Epithelial cell of esophagus (primary cell): ENCODE results near the gene INTS6L.

ENCODE experiments used
- DNase-seq: peaks from one replicate; pipeline ENCODE4 v3.0.0; 2010; ENCODE audit warnings: low read depth
- H3K4me3 ChIP-seq: 2 replicates; pipeline ENCODE4 v1.5.1; 2011; ENCODE audit warnings: mild to moderate bottlenecking, low read length, control low read depth
- CTCF ChIP-seq: IDR thresholded peaks from 2 replicates; pipeline ENCODE4 v1.5.1; 2011; ENCODE audit warnings: low read depth, mild to moderate bottlenecking, low read length, control low read depth, inconsistent platforms; ENCODE audit not compliant: insufficient read depth; ENCODE audit errors: missing control alignments

The INTS6L gene

GRCh38 chrX:135522878-135523693, 2.6 kb downstream of the INTS6L start:
- no peak overlapping the region for H3K4me3 ChIP-seq
- no peak for DNase-seq
- TF ChIP-seq CTCF: no peak

- no peak for TF ChIP-seq CTCF
- no peak overlapping the region for H3K4me3 ChIP-seq
- DNase-seq: no peak
These were observed 7.8 kb downstream of the INTS6L start for GRCh38 chrX:135528254-135528653.

GRCh38 chrX:135528756-135529155, 8.3 kb downstream of the INTS6L start:
- no peak for TF ChIP-seq CTCF
- H3K4me3 ChIP-seq: no peak overlapping the region
- peak; percentile 5 for DNase-seq

- H3K4me3 ChIP-seq: no peak overlapping the region
- no peak for DNase-seq
- no peak for TF ChIP-seq CTCF
These were observed 9.6 kb downstream of the INTS6L start for GRCh38 chrX:135530097-135530496.

- H3K4me3 ChIP-seq: no peak overlapping the region
- DNase-seq: peak; percentile 71
- TF ChIP-seq CTCF: no peak
These were observed 11.4 kb downstream of the INTS6L start for GRCh38 chrX:135531813-135532212.

GRCh38 chrX:135535077-135535940, 14.8 kb downstream of the INTS6L start:
- no peak for TF ChIP-seq CTCF
- DNase-seq: peak; percentile 41
- H3K4me3 ChIP-seq: no peak overlapping the region
